CMK (cell line): Measurements from ENCODE around the gene DNAAF6.
"Not testable (repeated sequence)": the region's sequence is repeated elsewhere in the genome, so short reads cannot be mapped to it uniquely, and the experiment has no call there.

Experiments
- DNase-seq: peaks from one replicate; pipeline ENCODE4 v3.0.0-alpha.2; 2010; ENCODE audit warnings: low read depth

Gene DNAAF6

GRCh38 chrX:107205770-107206696 is at the start of gene DNAAF6, which contains the start of gene NUP62CL:
DNAAF6 (plus strand) TSS chrX:107206611; CDS start chrX:107212876, 6,265 bp downstream.
NUP62CL (minus strand) TSS chrX:107206433; CDS start chrX:107175146, 31,287 bp downstream.
- peak; percentile 74 for DNase-seq

GRCh38 chrX:107157618-107158017 is 48.8 kb upstream of the DNAAF6 start:
- DNase-seq = not testable (repeated sequence)

- no peak for DNase-seq
Measured at GRCh38 chrX:107167163-107167921, 39.1 kb upstream of the DNAAF6 start.

GRCh38 chrX:107168257-107168656 is 38.2 kb upstream of the DNAAF6 start:
- no peak for DNase-seq

- DNase-seq = no peak
Measured at GRCh38 chrX:107168712-107169111, 37.7 kb upstream of the DNAAF6 start.

DNA sequence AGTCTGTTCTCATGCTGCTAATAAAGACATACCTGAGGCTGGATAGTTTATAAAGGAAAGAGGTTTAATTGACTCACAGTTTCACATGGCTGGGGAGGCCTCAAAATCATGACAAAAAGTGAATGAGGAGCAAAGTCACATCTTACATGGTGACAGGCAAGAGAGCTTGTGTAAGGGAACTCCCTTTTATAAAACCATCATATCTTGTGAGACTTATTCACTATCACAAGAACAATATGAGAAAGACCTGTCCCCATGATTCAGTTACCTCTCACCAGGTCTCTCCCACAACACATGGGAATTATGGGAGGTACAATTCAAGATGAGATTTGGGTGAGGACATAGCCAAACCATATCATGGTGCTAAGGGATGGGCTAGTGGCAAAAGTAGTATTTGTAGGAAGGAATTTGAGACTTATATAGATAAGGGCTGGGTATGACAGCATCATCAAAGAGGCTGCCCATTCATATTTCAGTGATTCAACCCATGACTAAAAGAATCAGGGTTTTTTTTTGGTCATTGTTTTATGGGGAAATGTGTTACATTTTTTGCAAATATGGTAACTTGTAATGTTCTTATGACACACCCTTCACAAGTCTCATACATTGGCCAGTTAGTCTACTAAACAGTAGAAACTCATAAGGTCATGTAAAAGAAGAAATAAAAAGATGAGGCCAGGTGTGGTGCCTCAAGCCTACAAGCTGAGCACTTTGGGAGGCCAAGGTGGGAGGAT is 34.9 kb upstream of the DNAAF6 start:
- DNase-seq = no peak

DNA sequence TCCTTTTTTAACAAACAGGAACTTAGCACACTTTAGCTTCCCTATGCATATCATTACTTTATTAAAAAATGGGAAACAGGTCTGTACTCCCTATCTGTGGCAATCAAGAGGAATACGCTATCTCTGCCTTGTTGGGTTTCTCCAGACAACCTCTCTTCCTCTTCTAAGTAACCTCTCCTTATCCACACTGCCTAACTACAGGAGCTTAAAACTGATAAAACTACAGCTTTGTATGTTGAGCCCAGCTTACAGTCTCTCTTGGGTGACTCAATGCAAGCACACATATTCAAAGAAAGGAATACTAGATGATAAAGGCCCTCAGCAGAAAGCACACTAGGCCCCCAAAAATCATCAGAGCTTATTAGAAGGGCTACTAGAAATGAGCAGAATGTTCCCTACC is 9.1 kb upstream of the DNAAF6 start:
- DNase-seq = no peak

GRCh38 chrX:107198074-107198473 is 8.3 kb upstream of the DNAAF6 start:
- DNase-seq = not testable (repeated sequence)

- no peak for DNase-seq
Measured at GRCh38 chrX:107199491-107199890, 6.9 kb upstream of the DNAAF6 start.

DNA sequence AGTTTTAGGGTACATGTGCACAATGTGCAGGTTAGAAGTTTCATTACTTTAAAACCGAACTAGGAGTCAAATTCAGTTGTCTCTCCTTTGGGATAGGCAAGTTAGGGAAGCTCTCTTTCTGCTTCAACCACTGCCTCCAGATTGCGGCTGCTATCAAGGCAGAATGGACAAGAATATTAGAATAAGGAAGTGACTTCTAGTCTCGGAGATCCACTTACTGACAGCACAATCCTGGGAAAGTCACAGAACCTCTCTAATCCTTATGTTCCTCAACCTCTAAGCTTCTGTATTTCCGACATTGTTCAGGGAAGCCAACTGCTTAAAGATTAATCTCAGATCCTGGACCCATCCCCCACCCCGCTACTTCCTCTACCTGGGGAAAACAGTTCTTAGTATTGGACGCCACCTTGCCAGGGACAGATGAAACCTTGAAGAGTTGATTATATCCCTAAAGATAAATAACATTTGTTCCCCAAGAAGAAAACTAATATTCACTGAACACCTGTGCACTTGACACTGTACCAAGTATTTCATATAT is 2.3 kb upstream of the DNAAF6 start:
- no peak for DNase-seq

DNA sequence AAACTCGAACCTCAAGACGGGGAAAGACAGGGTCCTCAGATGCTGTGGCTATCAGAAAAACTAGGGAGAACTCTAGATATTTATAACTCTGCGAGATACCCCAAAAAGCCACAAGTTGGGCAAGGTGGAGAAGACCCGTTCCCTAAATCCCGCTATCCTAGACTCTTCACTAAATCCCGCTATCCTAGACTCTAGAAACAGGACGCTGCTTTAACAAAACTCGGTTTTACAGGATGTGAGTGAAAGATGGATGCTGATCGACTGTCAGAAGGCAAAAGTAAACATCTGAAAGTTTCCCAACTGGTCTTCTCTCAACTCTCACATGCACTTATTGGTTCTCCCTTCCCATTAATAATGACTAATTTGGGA is 270 bp downstream of the DNAAF6 start:
- no peak for DNase-seq

- peak; percentile 65 for DNase-seq
Measured at GRCh38 chrX:107207089-107207488, 678 bp downstream of the DNAAF6 start.

DNA sequence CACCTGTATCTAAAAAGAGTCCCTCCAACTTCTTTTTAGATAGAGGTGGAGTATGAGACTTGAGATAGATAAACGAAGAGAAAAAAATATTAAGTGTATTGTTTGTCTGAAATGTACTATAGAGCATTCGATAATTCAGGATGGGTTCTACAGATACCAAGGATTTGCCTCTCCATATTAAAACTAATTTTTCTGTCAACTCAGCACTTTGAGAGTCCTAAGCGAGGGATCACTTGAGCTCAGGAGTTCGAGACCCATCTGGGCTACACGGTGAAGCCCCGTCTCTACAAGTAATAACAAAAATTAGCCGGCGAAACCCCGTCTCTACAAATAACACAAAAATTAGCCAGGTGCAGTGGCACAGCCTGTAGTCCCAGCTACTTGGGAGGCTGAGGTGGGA is 1.5 kb downstream of the DNAAF6 start:
- DNase-seq = no peak

DNA sequence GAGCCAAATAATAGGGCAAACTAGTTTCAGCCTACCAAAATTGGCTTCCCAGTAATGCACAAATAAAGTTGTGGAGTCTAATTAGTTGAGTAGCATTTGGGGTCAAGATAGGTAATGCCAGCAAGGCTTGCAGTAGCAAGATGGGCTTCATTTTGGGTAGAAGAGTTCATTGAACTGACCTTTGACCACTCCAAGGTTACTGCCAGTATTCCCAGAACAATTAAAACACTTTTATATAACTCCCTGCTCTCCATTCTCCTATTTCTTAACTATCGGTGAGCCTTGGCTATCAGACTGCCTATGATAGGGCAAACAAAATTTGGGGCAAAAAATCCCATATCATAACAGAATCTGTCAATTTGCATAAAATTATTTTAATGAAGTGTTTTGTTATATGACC is 7.1 kb downstream of the DNAAF6 start:
- no peak for DNase-seq

GRCh38 chrX:107226757-107227156 is 20.3 kb downstream of the DNAAF6 start:
- DNase-seq = no peak

DNA sequence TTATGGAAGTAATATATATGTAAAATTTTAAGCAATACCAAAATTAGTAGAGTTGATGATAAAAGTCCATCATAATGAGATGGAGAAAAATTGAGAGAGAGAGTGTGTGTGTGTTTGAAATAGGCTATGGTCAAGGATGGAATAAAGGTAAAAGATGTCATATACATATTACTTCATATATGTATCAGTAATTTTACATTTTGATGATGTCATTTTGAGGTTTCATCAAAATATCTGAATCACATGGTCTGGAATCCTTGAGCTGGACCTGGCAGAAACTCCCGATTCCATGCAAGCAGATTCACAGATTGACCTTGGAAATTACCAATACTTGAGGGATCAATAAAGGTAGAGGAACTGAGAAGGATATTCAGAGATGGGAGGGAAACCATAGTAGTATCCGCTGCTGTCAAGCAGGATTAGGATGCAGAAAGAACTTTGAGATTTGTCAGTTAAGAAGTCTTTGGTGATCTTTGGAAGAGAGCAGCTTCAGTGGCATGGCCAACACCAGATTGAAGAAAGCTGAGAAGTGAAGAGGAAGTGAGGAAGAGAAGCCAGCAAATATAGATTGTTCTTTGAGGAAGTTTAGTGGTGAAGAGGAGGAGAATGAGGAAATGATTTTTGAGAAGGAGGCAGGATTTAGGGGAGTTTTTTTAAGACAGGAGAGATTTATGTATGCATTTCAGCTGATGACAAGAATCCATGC is 21.5 kb downstream of the DNAAF6 start:
- DNase-seq = no peak

DNA sequence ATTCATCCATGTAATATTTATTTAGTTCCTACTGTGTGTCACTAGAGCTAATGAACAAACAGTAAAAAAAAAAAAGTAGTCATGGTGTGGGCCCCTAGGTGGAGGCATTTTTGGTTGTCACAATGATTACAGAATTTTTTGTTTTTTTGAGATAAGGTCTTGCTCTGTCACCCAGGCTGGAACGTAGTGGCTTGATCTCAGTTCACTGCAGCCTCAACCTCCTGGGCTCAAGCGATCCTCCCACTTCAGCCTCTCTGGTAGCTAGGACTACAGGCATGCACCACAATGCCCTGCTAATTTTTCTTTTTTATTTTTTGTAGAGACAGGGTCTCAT is 22.0 kb downstream of the DNAAF6 start:
- DNase-seq = no peak

- no peak for DNase-seq
Measured at GRCh38 chrX:107272431-107272921, 66.1 kb downstream of the DNAAF6 start.

GRCh38 chrX:107273795-107274194 is 67.4 kb downstream of the DNAAF6 start:
- DNase-seq = no peak

GRCh38 chrX:107288676-107289075 is 82.3 kb downstream of the DNAAF6 start:
- no peak for DNase-seq

DNA sequence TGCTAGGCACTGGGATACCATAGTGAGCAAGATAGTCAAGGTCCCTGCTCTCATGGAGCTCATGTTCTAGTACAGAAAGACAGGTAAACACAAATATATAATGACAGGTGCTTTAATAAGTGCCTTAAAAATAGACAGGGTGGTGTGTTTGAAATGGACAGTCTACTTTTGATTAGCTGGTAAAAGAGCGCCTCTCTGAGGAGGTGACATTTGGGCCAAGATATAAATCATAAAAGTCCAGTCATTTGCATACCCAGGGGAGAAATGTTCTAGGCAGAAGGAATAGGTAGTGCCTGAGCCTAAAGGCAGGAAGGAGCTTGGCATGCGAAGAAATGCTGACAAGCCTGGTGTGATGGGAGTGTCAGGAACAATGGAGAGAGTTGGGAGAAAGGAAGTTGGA is 83.6 kb downstream of the DNAAF6 start:
- no peak for DNase-seq
